ENCODE data around the gene NUP214. TPM values are rescaled to one million over a fixed set of nuclear protein-coding genes. Genes with fewer than 3 reads are reported as not detected.
A peak's percentile ranks its signal among the peaks of the same experiment; 100 is the strongest.

Gene NUP214
- total and polyA plus RNA-seq, 2 of the 8 experiments (the other 6 are each of a cell fraction or from before 2014, with no cell fraction given), result 28.6 to 50.2 TPM

- FAIRE-seq (no peak), DNase-seq (ENCODE audit: low read depth in 1 of 2, low spot score in 2 of 2) (no peak)
- Histone ChIP-seq H2BK12ac (ENCODE audit: low read depth, low read length) (peak overlapping the region; percentile 68; the same call in 1 of the 2 replicates), H3K9me3 (ENCODE audit: insufficient read depth in 2 of 2, low read depth in 1 of 2, low read length in 1 of 2) (no peaks in the 10 kb centered on the region), H3K56ac (replicated peaks; ENCODE audit: insufficient read length, low read depth, low read length) (peak overlapping the region; percentile 82), H3K27ac (ENCODE audit: low read depth, low read length) (peak overlapping the region; percentile 86), H3K4ac (replicated peaks; ENCODE audit: insufficient read length, low read depth, low read length) (peak overlapping the region; percentile 27), H2BK15ac (ENCODE audit: low read length) (peak overlapping the region; percentile 10; the same call in 1 of the 2 replicates), H3K23me2 (ENCODE audit: low read depth, low read length) (peaks cover 5% of the 10 kb centered on the region), H3K14ac (ENCODE audit: insufficient read length) (no peak overlapping the region), H3K4me2 (ENCODE audit: insufficient read depth in 1 of 2, low read depth in 2 of 2, low read length in 2 of 2) (peak overlapping the region; percentile 79 to 83), H3K4me3 (ENCODE audit: extremely low read depth in 1 of 4, insufficient read depth in 2 of 4, low read depth in 3 of 4, low read length in 4 of 4) (peak overlapping the region; percentile 85 to 92 (median 88)), H2BK5ac (ENCODE audit: low read depth, low read length) (no peak overlapping the region), H3K4me1 (replicated peaks in 1 of 4; ENCODE audit: control insufficient read depth in 3 of 4, insufficient read depth in 4 of 4, low read length in 3 of 4) (peaks cover 0 to 39% (median 29%) of the 10 kb centered on the region in 4 experiments; a peak in 6 of 7 replicates), H2AK5ac (ENCODE audit: low read depth, low read length) (0 out of 2 replicates have a peak overlapping the region, but pooled peaks have one; percentile 75), H4K5ac (ENCODE audit: insufficient read length, low read depth, low read length) (peak overlapping the region; percentile 88), H3K79me1 (ENCODE audit: low read depth, low read length) (peaks cover 8% of the 10 kb centered on the region), H2BK20ac (ENCODE audit: low read length) (no peak overlapping the region), H4K91ac (replicated peaks; ENCODE audit: insufficient read length, low read length) (peak overlapping the region; percentile 65), H3K27me3 (replicated peaks in 1 of 4; ENCODE audit: control insufficient read depth in 3 of 4, extremely low read depth in 1 of 4, insufficient read depth in 3 of 4, low read length in 3 of 4) (no peaks in the 10 kb centered on the region; a peak in 1 of 7 replicates), H2AFZ (ENCODE audit: low read length) (no peak overlapping the region), H4K8ac (ENCODE audit: extremely low read depth, insufficient read depth, low read length) (peak overlapping the region; percentile 92), H3K9ac (replicated peaks in 1 of 4; ENCODE audit: extremely low read depth in 1 of 4, low read depth in 3 of 4, low read length in 3 of 4) (peak overlapping the region; percentile 68 to 94 (median 80)), H2BK120ac (replicated peaks; ENCODE audit: low read depth, low read length) (peak overlapping the region; percentile 83), H3K18ac (ENCODE audit: extremely low read depth, low read length) (peak overlapping the region; percentile 60), H3K23ac (ENCODE audit: insufficient read length) (no peak overlapping the region), H3K79me2 (ENCODE audit: control insufficient read depth in 1 of 2, insufficient read depth in 2 of 2, low read length in 2 of 2) (peaks cover 0 to 18% of the 10 kb centered on the region in 2 experiments; a peak in 1 of 4 replicates), H4K20me1 (replicated peaks in 1 of 2; ENCODE audit: control insufficient read depth in 1 of 2, insufficient read depth in 2 of 2, low read length in 2 of 2) (peaks cover 3 to 4% of the 10 kb centered on the region in 2 experiments), H3K36me3 (ENCODE audit: control insufficient read depth in 2 of 4, insufficient read depth in 4 of 4, low read length in 3 of 4) (peaks cover 0 to 14% (median 2%) of the 10 kb centered on the region in 4 experiments; a peak in 3 of 8 replicates)
- ChIA-PET POLR2A (ENCODE audit: partially characterized antibody) (interaction anchor here (0.5 to 29.0 kb wide), 12 partner anchors 12 to 404 kb away, joined by 3 to 751 read pairs (median 4); partner anchors contain the start of genes EXOSC2 and NUP214), CTCF (ENCODE audit: partially characterized antibody) (interaction anchor here (0.6 to 3.3 kb wide), 13 partner anchors 8 to 1348 kb away, joined by 3 to 14 read pairs (median 3); no protein-coding TSS in a partner anchor)
- 30% methylated on average over 19 of the region's 19 CpGs; no CpG with 5 or more reads in 1 of the 2 experiments for WGBS, 2 experiments (ENCODE audit: extremely low coverage in 1 of 2, insufficient coverage in 1 of 2, insufficient read length in 1 of 2, insufficient replicate concordance in 2 of 2, low coverage in 1 of 2, low lambda C conversion rate in 2 of 2, missing lambda C conversion rate in 1 of 2)
- TF ChIP-seq GTF2F1 (IDR thresholded peaks at IDR 0.05; ENCODE audit: borderline replicate concordance, low read depth, low read length) (no peak), TAF7 (optimal IDR thresholded peaks at IDR 0.05; ENCODE audit: borderline replicate concordance, low read depth, low read length) (peak; percentile 32)
These were observed 28.0 kb upstream of the NUP214 start for GRCh38 chr9:131097126-131097947.

Measured in H1 (cell line).